ENCODE results near the gene DUSP1. TPM values are rescaled to one million over a fixed set of nuclear protein-coding genes. Genes with fewer than 3 reads are reported as not detected.

Gene DUSP1
- total and polyA plus RNA-seq, 2 of the 13 experiments (the other 11 are each of a cell fraction or from before 2014, with no cell fraction given), result 27.1 to 55.5 TPM

DNA sequence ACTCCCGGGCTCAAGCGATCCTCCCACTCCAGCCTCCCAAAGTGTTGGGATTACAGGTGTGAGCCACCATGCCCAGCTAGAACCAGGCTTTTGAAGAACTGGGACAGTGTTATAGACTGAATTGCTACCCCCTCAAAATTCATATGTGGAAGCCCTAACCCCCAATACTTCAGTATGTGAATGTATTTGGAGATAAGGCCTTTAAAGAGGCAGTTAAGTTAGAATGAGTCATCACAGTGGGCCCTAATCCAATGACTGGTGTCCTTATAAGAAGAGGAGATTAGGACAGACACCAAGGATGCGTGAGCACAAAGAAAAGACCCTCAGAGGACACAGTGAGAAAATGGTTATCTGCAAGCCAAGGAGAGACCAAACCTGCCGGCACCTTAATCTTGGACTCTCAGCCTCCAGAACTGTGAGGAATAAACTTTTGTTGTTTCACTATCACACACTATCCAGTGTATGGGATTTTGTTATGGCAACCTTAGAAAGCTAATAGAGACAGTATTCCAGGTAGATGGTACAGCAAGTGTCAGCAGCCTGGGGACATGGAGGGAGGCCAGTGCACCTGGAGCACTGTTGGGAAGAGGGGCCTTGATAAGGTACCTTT, 31.7 kb upstream of the DUSP1 start:
- BruUV-seq (replicated peaks), result no TSS peak
- Histone ChIP-seq H4K20me1 (ENCODE audit: insufficient read depth, low read length) (no peaks in the 10 kb centered on the region), H3K4me1 (ENCODE audit: insufficient read depth, low read length) (peaks cover 73% of the 10 kb centered on the region), H3K9me3 (ENCODE audit: low read length) (no peaks in the 10 kb centered on the region), H3K27me3 (ENCODE audit: control insufficient read depth in 1 of 2, insufficient read depth in 2 of 2, low read length in 2 of 2) (no peaks in the 10 kb centered on the region), H3K27ac (ENCODE audit: extremely low read length, insufficient read depth, low read length) (no peak overlapping the region), H2AFZ (ENCODE audit: low read length) (no peak overlapping the region), H3K4me3 (replicated peaks in 1 of 3; ENCODE audit: insufficient read depth in 1 of 3, low read depth in 2 of 3, low read length in 3 of 3) (no peak overlapping the region), H3K36me3 (replicated peaks in 1 of 2; ENCODE audit: control insufficient read depth in 1 of 2, insufficient read depth in 2 of 2, low read length in 2 of 2) (no peaks in the 10 kb centered on the region), H3K79me2 (ENCODE audit: insufficient read depth, low read length) (no peaks in the 10 kb centered on the region), H3K9ac (ENCODE audit: insufficient read depth, low read depth, low read length) (no peak overlapping the region), H3K4me2 (ENCODE audit: low read depth, low read length) (no peak overlapping the region)
- DNase-seq (ENCODE audit: low spot score), result no peak
- POLR2A ChIA-PET, result interaction anchor here (1.1 to 1.3 kb wide), 3 partner anchors 9 to 31 kb away, joined by 3 to 6 read pairs (median 3); no protein-coding TSS in a partner anchor
- ATAC-seq, result no peak
- intact Hi-C loops (cut with micrococcal nuclease; ENCODE audit: unreplicated experiment), result no loop called here
- CTCF ChIA-PET (ENCODE audit: low intra/inter-chr PET ratio, low total read pairs), result no interaction called here
- WGBS (ENCODE audit: low lambda C conversion rate), result 61% methylated on average over 4 of the region's 4 CpGs
- no peak for TF ChIP-seq LCORL (IDR thresholded peaks at IDR 0.05)
- no peak for TF ChIP-seq LCORL (CRISPR knock-in tag; IDR thresholded peaks at IDR 0.05)
- no peak for TF ChIP-seq PHF21A (CRISPR knock-in tag; IDR thresholded peaks at IDR 0.05)
- no peak for TF ChIP-seq STAT5B (CRISPR knock-in tag; IDR thresholded peaks at IDR 0.05)
- TF ChIP-seq, protein P1, sequence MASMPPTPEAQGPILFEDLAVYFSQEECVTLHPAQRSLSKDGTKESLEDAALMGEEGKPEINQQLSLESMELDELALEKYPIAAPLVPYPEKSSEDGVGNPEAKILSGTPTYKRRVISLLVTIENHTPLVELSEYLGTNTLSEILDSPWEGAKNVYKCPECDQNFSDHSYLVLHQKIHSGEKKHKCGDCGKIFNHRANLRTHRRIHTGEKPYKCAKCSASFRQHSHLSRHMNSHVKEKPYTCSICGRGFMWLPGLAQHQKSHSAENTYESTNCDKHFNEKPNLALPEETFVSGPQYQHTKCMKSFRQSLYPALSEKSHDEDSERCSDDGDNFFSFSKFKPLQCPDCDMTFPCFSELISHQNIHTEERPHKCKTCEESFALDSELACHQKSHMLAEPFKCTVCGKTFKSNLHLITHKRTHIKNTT (CRISPR knock-in tag; IDR thresholded peaks at IDR 0.05), result no peak
- no peak for TF ChIP-seq RFXANK (CRISPR knock-in tag; IDR thresholded peaks at IDR 0.05)
- no peak for TF ChIP-seq RFX3 (CRISPR knock-in tag; IDR thresholded peaks at IDR 0.05)
- in situ Hi-C loops (cut with HindIII; ENCODE audit: extremely low pct_ligation_motif_present, low pct_unique_long_range_greater_than_20kb), result no loop called here
- no peak for FAIRE-seq

DNA sequence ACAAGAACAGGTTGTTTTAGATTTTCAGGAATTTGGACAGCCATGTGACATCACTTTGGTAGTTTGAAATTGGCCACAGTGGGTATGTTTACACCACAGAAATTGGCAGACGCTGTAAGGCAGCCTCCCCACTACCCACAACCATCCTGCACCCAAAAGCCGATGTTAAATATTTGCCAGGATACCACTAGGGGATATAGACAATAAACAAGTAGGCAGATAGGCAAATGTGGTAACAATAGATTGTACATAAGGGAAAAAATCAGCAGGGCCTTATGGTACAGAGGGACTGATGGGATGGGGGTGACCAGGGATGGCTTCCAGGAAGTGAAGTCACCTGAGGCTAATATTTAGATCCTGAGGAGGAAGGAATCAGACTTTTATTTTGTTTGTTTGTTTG, 31.1 kb upstream of the DUSP1 start:
- Histone ChIP-seq H3K79me2 (ENCODE audit: insufficient read depth, low read length) (no peaks in the 10 kb centered on the region), H3K27ac (ENCODE audit: extremely low read length, insufficient read depth, low read length) (no peak overlapping the region), H3K36me3 (replicated peaks in 1 of 2; ENCODE audit: control insufficient read depth in 1 of 2, insufficient read depth in 2 of 2, low read length in 2 of 2) (no peaks in the 10 kb centered on the region), H2AFZ (ENCODE audit: low read length) (no peak overlapping the region), H3K27me3 (ENCODE audit: control insufficient read depth in 1 of 2, insufficient read depth in 2 of 2, low read length in 2 of 2) (no peaks in the 10 kb centered on the region), H3K9me3 (ENCODE audit: low read length) (no peaks in the 10 kb centered on the region), H3K4me1 (ENCODE audit: insufficient read depth, low read length) (peaks cover 73% of the 10 kb centered on the region), H3K4me2 (ENCODE audit: low read depth, low read length) (no peak overlapping the region), H4K20me1 (ENCODE audit: insufficient read depth, low read length) (no peaks in the 10 kb centered on the region), H3K9ac (ENCODE audit: insufficient read depth, low read depth, low read length) (no peak overlapping the region), H3K4me3 (replicated peaks in 1 of 3; ENCODE audit: insufficient read depth in 1 of 3, low read depth in 2 of 3, low read length in 3 of 3) (no peak overlapping the region)
- no peak for ATAC-seq
- in situ Hi-C loops (cut with HindIII; ENCODE audit: extremely low pct_ligation_motif_present, low pct_unique_long_range_greater_than_20kb), result no loop called here
- POLR2A ChIA-PET, result no interaction called here
- 43% methylated on average over 2 of the region's 2 CpGs for WGBS (ENCODE audit: low lambda C conversion rate)
- DNase-seq (ENCODE audit: low spot score), result no peak
- BruUV-seq (replicated peaks), result no TSS peak
- intact Hi-C loops (cut with micrococcal nuclease; ENCODE audit: unreplicated experiment), result no loop called here
- FAIRE-seq, result no peak
- CTCF ChIA-PET (ENCODE audit: low intra/inter-chr PET ratio, low total read pairs), result no interaction called here
- TF ChIP-seq ZFP41 (CRISPR knock-in tag; IDR thresholded peaks at IDR 0.05; ENCODE audit: borderline replicate concordance) (no peak), KDM3A (CRISPR knock-in tag; IDR thresholded peaks at IDR 0.05; ENCODE audit: low read depth) (no peak), FOXM1 (CRISPR knock-in tag; IDR thresholded peaks at IDR 0.05) (no peak), YEATS2 (CRISPR knock-in tag; IDR thresholded peaks at IDR 0.05; ENCODE audit: borderline replicate concordance) (no peak), ZNF644 (CRISPR knock-in tag; IDR thresholded peaks at IDR 0.05; ENCODE audit: low read depth) (no peak), MBD4 (IDR thresholded peaks at IDR 0.05; ENCODE audit: borderline replicate concordance, low read length) (no peak)
- TF ChIP-seq, protein P2, sequence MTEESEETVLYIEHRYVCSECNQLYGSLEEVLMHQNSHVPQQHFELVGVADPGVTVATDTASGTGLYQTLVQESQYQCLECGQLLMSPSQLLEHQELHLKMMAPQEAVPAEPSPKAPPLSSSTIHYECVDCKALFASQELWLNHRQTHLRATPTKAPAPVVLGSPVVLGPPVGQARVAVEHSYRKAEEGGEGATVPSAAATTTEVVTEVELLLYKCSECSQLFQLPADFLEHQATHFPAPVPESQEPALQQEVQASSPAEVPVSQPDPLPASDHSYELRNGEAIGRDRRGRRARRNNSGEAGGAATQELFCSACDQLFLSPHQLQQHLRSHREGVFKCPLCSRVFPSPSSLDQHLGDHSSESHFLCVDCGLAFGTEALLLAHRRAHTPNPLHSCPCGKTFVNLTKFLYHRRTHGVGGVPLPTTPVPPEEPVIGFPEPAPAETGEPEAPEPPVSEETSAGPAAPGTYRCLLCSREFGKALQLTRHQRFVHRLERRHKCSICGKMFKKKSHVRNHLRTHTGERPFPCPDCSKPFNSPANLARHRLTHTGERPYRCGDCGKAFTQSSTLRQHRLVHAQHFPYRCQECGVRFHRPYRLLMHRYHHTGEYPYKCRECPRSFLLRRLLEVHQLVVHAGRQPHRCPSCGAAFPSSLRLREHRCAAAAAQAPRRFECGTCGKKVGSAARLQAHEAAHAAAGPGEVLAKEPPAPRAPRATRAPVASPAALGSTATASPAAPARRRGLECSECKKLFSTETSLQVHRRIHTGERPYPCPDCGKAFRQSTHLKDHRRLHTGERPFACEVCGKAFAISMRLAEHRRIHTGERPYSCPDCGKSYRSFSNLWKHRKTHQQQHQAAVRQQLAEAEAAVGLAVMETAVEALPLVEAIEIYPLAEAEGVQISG (CRISPR knock-in tag; IDR thresholded peaks at IDR 0.05), result no peak
